HS-27A (cell line): ENCODE results near the gene RPL19.

Experiments used
- DNase-seq: peaks from one replicate; pipeline ENCODE4 v3.0.0-alpha.2; 2012; ENCODE audit warnings: low read depth, missing footprints

The RPL19 gene

GRCh38 chr17:39224778-39225307 is 24.8 kb downstream of the RPL19 start:
- no peak for DNase-seq

- no peak for DNase-seq
Observed at GRCh38 chr17:39225308-39225958, 25.4 kb downstream of the RPL19 start, which contains the start of gene STAC2. TSS of gene STAC2 (minus strand) at chr17:39225945. CDS start at chr17:39225502, 443 bp downstream.

GRCh38 chr17:39225959-39226683 is 26.0 kb downstream of the RPL19 start:
- DNase-seq, result no peak

GRCh38 chr17:39227364-39227919 is 27.4 kb downstream of the RPL19 start:
- DNase-seq, result no peak

GRCh38 chr17:39229274-39229913 is 29.3 kb downstream of the RPL19 start:
- no peak for DNase-seq

- no peak for DNase-seq
Observed at GRCh38 chr17:39230361-39230760, 30.3 kb downstream of the RPL19 start.

GRCh38 chr17:39231091-39231561 is 31.0 kb downstream of the RPL19 start:
- no peak for DNase-seq

GRCh38 chr17:39231591-39232551 is 31.8 kb downstream of the RPL19 start:
- DNase-seq, result no peak

GRCh38 chr17:39235555-39236449 is 35.7 kb downstream of the RPL19 start:
- DNase-seq, result no peak

GRCh38 chr17:39236450-39236927 is 36.4 kb downstream of the RPL19 start:
- DNase-seq, result no peak

GRCh38 chr17:39236981-39237441 is 36.9 kb downstream of the RPL19 start:
- no peak for DNase-seq

- DNase-seq, result no peak
Observed at GRCh38 chr17:39237586-39237985, 37.5 kb downstream of the RPL19 start.

GRCh38 chr17:39238311-39238972 is 38.4 kb downstream of the RPL19 start:
- DNase-seq, result peak; percentile 35

- DNase-seq, result no peak
Observed at GRCh38 chr17:39239640-39240314, 39.7 kb downstream of the RPL19 start.

- no peak for DNase-seq
Observed at GRCh38 chr17:39240631-39241030, 40.5 kb downstream of the RPL19 start.

GRCh38 chr17:39243155-39243554 is 43.1 kb downstream of the RPL19 start:
- DNase-seq, result no peak

GRCh38 chr17:39244016-39244599 is 44.0 kb downstream of the RPL19 start:
- DNase-seq, result no peak
